Measurements from ENCODE around the gene CATSPERZ.
A peak's percentile ranks its signal among the peaks of the same experiment; 100 is the strongest.

CATSPERZ gene

DNA sequence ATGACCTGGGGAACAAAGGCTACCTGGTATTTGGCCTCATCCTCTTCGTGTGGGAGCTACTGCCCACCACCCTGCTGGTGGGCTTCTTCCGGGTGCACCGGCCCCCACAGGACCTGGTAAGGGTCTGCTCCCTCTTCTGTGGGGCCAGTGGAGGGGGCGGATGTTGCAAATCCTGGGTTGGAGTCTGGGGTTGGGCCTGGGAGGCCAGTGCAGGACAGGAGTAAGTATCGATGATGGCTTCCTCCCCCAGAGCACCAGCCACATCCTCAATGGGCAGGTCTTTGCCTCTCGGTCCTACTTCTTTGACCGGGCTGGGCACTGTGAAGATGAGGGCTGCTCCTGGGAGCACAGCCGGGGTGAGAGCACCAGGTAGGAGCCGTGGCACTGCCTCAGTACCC lies 11.8 kb upstream of the CATSPERZ start:
- no peak overlapping the region for H3K4me3 ChIP-seq (ENCODE audit: low read length)
- DNase-seq (ENCODE audit: low read depth) = no peak
- no peak for TF ChIP-seq CTCF (conservative IDR thresholded peaks at IDR 0.05; ENCODE audit: low read depth, low read length)

GRCh38 chr11:64289002-64289564 lies 11.1 kb upstream of the CATSPERZ start:
- no peak for TF ChIP-seq CTCF (conservative IDR thresholded peaks at IDR 0.05; ENCODE audit: low read depth, low read length)
- H3K4me3 ChIP-seq (ENCODE audit: low read length) = no peak overlapping the region
- no peak for DNase-seq (ENCODE audit: low read depth)

DNA sequence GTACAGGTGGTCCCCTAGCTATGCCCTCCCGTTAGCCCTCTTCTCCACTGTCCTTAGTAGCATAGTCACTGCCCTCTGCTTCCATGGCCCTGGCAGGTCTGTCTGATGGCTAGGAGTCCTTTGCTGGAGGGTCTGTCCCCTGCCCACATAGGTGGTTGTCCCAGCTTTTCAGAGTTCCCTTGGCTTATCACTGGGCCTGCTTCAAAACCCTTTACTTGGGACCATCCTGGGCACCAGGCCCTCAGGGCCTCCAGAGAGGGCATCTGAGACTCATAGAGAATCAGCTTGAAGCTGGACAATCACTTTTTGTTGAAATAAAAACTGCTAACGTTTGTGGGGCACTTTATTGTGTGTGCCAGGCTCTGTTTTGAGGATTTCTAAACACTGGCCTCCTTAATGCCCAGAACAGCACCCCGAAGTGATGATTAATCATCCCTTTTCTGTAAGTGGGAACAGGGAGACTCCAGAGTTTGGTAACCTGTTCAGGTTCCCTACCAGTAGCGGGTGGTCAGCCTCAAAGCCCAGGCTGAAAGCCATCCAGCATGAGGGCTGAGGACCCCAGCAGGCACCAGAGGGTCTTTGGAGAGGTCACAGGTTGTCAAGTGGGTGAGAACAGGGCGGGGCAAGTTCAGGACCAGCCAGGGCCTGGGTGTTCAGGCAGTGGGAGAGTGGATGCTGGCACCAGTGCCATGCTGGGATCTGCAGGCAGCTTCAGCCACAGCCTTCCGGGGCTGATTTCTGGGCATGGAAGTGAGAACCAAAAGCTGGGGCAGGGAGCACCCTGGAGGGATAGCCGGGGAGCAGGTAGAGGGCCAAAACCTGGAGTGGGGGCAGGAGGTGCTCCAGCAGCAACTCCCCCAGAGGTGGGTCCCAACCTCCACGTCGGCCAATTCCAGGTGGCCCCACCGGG lies 9.6 kb upstream of the CATSPERZ start:
- H3K4me3 ChIP-seq (ENCODE audit: low read length) = no peak overlapping the region
- no peak for TF ChIP-seq CTCF (conservative IDR thresholded peaks at IDR 0.05; ENCODE audit: low read depth, low read length)

GRCh38 chr11:64291262-64291751 lies 8.9 kb upstream of the CATSPERZ start, which contains the start of gene KCNK4:
TSS of gene KCNK4 (plus strand) at chr11:64291302. CDS start at chr11:64293019, 1,717 bp downstream.
- no peak for TF ChIP-seq CTCF (conservative IDR thresholded peaks at IDR 0.05; ENCODE audit: low read depth, low read length)
- H3K4me3 ChIP-seq (ENCODE audit: low read length) = no peak within 1 kb of the TSS
- no peak for DNase-seq (ENCODE audit: low read depth)

More for the DNA sequence above, 9.6 kb upstream of the CATSPERZ start:
- no peak for DNase-seq (ENCODE audit: low read depth)

- H3K4me3 ChIP-seq (ENCODE audit: low read length) = peak overlapping the region; percentile 4
- no peak for DNase-seq (ENCODE audit: low read depth)
- no peak for TF ChIP-seq CTCF (conservative IDR thresholded peaks at IDR 0.05; ENCODE audit: low read depth, low read length)
Observed at GRCh38 chr11:64291752-64292459, 8.3 kb upstream of the CATSPERZ start.

DNA sequence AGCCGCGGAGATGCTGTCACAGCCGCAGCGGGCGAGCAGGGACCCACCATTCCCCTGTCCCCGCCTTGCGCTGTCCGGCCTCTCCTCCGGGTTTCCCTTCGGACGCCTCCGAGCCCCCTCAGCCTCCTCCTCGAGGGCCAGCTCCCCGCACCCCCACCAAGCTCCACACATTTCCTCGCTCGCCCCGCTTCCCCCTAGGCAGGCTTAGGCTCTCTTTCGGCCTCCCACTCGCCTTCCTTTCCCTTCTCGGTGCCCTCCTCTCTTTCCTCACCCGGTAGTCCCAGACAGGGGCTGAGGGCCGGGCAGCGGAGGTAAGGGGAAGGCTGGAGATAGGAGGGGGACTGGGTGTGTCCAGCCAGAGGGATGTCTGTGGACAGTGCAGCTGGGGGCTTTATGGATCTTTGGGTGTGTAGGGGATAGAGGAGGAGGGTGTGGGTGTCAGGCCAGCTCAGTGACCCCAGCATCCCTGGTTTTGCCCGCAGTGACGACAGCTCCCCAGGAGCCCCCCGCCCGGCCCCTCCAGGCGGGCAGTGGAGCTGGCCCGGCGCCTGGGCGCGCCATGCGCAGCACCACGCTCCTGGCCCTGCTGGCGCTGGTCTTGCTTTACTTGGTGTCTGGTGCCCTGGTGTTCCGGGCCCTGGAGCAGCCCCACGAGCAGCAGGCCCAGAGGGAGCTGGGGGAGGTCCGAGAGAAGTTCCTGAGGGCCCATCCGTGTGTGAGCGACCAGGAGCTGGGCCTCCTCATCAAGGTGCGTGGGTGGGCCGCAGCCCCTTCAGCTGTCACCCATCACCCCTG lies 7.5 kb upstream of the CATSPERZ start:
- peak overlapping the region; percentile 4 for H3K4me3 ChIP-seq (ENCODE audit: low read length)
- no peak for DNase-seq (ENCODE audit: low read depth)
- TF ChIP-seq CTCF (conservative IDR thresholded peaks at IDR 0.05; ENCODE audit: low read depth, low read length) = no peak

Measured in retinal pigment epithelial cell (primary cell).